Measurements from ENCODE around the gene EMCN.
A peak's percentile ranks its signal among the peaks of the same experiment; 100 is the strongest.

EMCN gene

GRCh38 chr4:100497791-100498190 is 20.0 kb downstream of the EMCN start:
- no peak overlapping the region for H3K4me3 ChIP-seq (ENCODE audit: control insufficient read depth, low read depth, low read length)
- no peak for TF ChIP-seq CTCF (conservative IDR thresholded peaks at IDR 0.05; ENCODE audit: control insufficient read depth, insufficient read depth, low read depth, low read length)
- DNase-seq (ENCODE audit: low read depth), result peak; percentile 10

- no peak overlapping the region for H3K4me3 ChIP-seq (ENCODE audit: control insufficient read depth, low read depth, low read length)
- TF ChIP-seq CTCF (conservative IDR thresholded peaks at IDR 0.05; ENCODE audit: control insufficient read depth, insufficient read depth, low read depth, low read length), result no peak
- no peak for DNase-seq (ENCODE audit: low read depth)
Observed at GRCh38 chr4:100495074-100495473, 22.7 kb downstream of the EMCN start.

- peak; percentile 59 for DNase-seq (ENCODE audit: low read depth)
- TF ChIP-seq CTCF (conservative IDR thresholded peaks at IDR 0.05; ENCODE audit: control insufficient read depth, insufficient read depth, low read depth, low read length), result no peak
- no peak overlapping the region for H3K4me3 ChIP-seq (ENCODE audit: control insufficient read depth, low read depth, low read length)
Observed at GRCh38 chr4:100494166-100494565, 23.7 kb downstream of the EMCN start.

GRCh38 chr4:100493756-100494155 is 24.1 kb downstream of the EMCN start:
- no peak for TF ChIP-seq CTCF (conservative IDR thresholded peaks at IDR 0.05; ENCODE audit: control insufficient read depth, insufficient read depth, low read depth, low read length)
- peak; percentile 65 for DNase-seq (ENCODE audit: low read depth)
- no peak overlapping the region for H3K4me3 ChIP-seq (ENCODE audit: control insufficient read depth, low read depth, low read length)

GRCh38 chr4:100492129-100492528 is 25.7 kb downstream of the EMCN start:
- H3K4me3 ChIP-seq (ENCODE audit: control insufficient read depth, low read depth, low read length), result no peak overlapping the region
- TF ChIP-seq CTCF (conservative IDR thresholded peaks at IDR 0.05; ENCODE audit: control insufficient read depth, insufficient read depth, low read depth, low read length), result no peak
- DNase-seq (ENCODE audit: low read depth), result no peak

- TF ChIP-seq CTCF (conservative IDR thresholded peaks at IDR 0.05; ENCODE audit: control insufficient read depth, insufficient read depth, low read depth, low read length), result no peak
- DNase-seq (ENCODE audit: low read depth), result peak; percentile 37
- H3K4me3 ChIP-seq (ENCODE audit: control insufficient read depth, low read depth, low read length), result no peak overlapping the region
Observed at GRCh38 chr4:100489305-100489704, 28.5 kb downstream of the EMCN start.

- no peak for TF ChIP-seq CTCF (conservative IDR thresholded peaks at IDR 0.05; ENCODE audit: control insufficient read depth, insufficient read depth, low read depth, low read length)
- DNase-seq (ENCODE audit: low read depth), result no peak
- no peak overlapping the region for H3K4me3 ChIP-seq (ENCODE audit: control insufficient read depth, low read depth, low read length)
Observed at GRCh38 chr4:100486496-100486895, 31.3 kb downstream of the EMCN start.

All from fibroblast of mammary gland (primary cell).